ENCODE measurements around the gene OLFML2B. TPM values are rescaled to one million over a fixed set of nuclear protein-coding genes. Genes with fewer than 3 reads are reported as not detected.

The OLFML2B gene
- total RNA-seq, 1 donor from 2014 or later: not detected

DNA sequence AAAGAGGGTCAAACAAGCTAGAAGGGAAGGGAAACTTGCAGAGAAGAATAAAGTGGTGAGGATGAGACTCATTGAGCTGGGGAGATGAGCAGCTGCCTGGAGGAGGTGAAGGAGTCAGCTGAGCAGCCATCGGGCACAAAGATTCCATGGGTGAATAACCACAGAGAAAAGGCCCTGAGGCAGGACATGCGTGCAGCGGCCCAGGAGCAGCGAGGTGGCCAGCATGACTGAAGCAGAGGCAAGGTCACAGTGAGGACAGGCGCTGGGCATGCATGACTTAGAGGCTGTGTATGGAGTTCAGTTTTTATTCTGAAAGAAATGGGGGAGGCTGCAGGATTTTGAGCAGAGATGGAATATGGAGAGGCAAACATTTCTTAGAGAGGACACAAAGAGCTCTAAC, 24.9 kb downstream of the OLFML2B start:
- intact Hi-C loops (cut with micrococcal nuclease): no loop called here
- H3K4me3 Mint-ChIP-seq: no peak overlapping the region
- H3K27ac Mint-ChIP-seq: no peak overlapping the region
- no peak for DNase-seq (ENCODE audit: low spot score)
- H3K4me1 Mint-ChIP-seq (ENCODE audit: low read depth): peaks cover 5% of the 10 kb centered on the region
- H3K36me3 Mint-ChIP-seq (ENCODE audit: low read depth): no peaks in the 10 kb centered on the region
- no peaks in the 10 kb centered on the region for H3K9me3 Mint-ChIP-seq
- no peaks in the 10 kb centered on the region for H3K27me3 Mint-ChIP-seq (ENCODE audit: insufficient read depth)

DNA sequence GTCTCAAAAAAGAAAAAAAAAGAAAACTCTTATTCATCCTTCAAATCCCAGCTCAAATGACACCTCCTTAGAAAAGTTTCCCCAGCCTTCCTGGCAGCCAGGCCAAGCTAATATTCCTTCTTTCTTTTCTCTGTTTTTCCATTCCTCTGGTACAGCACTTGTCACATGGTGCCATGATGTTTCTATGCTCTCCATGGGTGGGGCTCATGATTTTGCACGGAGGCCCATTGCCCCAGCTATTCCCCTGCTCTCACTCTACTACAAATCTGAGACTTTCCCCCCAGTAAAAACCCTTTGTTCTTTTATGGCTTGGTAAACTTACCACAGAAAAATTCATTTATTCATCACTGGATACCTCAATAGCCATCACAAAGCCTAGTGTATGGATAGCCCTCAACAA, 26.5 kb downstream of the OLFML2B start:
- Mint-ChIP-seq H3K4me3 (no peak overlapping the region), H3K27me3 (ENCODE audit: insufficient read depth) (no peaks in the 10 kb centered on the region), H3K27ac (no peak overlapping the region), H3K36me3 (ENCODE audit: low read depth) (no peaks in the 10 kb centered on the region), H3K4me1 (ENCODE audit: low read depth) (no peaks in the 10 kb centered on the region), H3K9me3 (no peaks in the 10 kb centered on the region)
- DNase-seq (ENCODE audit: low spot score): no peak
- intact Hi-C loops (cut with micrococcal nuclease): no loop called here

GRCh38 chr1:161994175-161994668, 29.4 kb downstream of the OLFML2B start:
- Mint-ChIP-seq H3K4me1 (ENCODE audit: low read depth) (no peaks in the 10 kb centered on the region), H3K4me3 (no peak overlapping the region), H3K27me3 (ENCODE audit: insufficient read depth) (no peaks in the 10 kb centered on the region), H3K36me3 (ENCODE audit: low read depth) (no peaks in the 10 kb centered on the region), H3K9me3 (no peaks in the 10 kb centered on the region), H3K27ac (no peak overlapping the region)
- no peak for DNase-seq (ENCODE audit: low spot score)
- intact Hi-C loops (cut with micrococcal nuclease): no loop called here

DNA sequence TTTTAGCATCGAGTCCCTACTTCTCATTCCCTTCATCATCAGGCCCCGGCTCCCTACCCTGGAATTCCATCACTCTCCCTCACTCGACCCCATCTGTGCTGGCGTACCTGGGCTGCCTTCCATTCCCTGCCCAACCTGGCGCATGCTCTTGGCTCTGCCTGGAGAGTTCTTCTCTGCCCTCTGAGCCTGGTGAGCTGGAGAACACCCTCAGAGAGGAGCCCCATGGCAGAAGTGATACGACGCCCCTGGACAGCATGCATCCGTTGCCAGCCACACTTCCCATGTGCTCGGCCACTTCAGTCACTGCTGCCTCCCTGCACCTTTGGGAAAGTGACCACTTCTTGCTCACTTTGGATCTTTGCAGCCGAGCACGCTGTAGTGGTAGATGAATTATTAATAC, 30.1 kb downstream of the OLFML2B start:
- no peaks in the 10 kb centered on the region for H3K4me1 Mint-ChIP-seq (ENCODE audit: low read depth)
- DNase-seq (ENCODE audit: low spot score): no peak
- no peaks in the 10 kb centered on the region for H3K36me3 Mint-ChIP-seq (ENCODE audit: low read depth)
- intact Hi-C loops (cut with micrococcal nuclease): no loop called here
- no peaks in the 10 kb centered on the region for H3K27me3 Mint-ChIP-seq (ENCODE audit: insufficient read depth)
- H3K27ac Mint-ChIP-seq: no peak overlapping the region
- H3K4me3 Mint-ChIP-seq: no peak overlapping the region
- no peaks in the 10 kb centered on the region for H3K9me3 Mint-ChIP-seq

- Mint-ChIP-seq H3K9me3 (peaks cover 7% of the 10 kb centered on the region), H3K27ac (no peak overlapping the region), H3K4me1 (ENCODE audit: low read depth) (no peaks in the 10 kb centered on the region), H3K36me3 (ENCODE audit: low read depth) (no peaks in the 10 kb centered on the region), H3K27me3 (ENCODE audit: insufficient read depth) (no peaks in the 10 kb centered on the region), H3K4me3 (no peak overlapping the region)
- no peak for DNase-seq (ENCODE audit: low spot score)
- intact Hi-C loops (cut with micrococcal nuclease): no loop called here
These were observed 33.9 kb downstream of the OLFML2B start for GRCh38 chr1:161989786-161990185.

- H3K9me3 Mint-ChIP-seq: peaks cover 7% of the 10 kb centered on the region
- no peak overlapping the region for H3K27ac Mint-ChIP-seq
- no peaks in the 10 kb centered on the region for H3K36me3 Mint-ChIP-seq (ENCODE audit: low read depth)
- H3K27me3 Mint-ChIP-seq (ENCODE audit: insufficient read depth): no peaks in the 10 kb centered on the region
- intact Hi-C loops (cut with micrococcal nuclease): no loop called here
- no peaks in the 10 kb centered on the region for H3K4me1 Mint-ChIP-seq (ENCODE audit: low read depth)
- DNase-seq (ENCODE audit: low spot score): no peak
- no peak overlapping the region for H3K4me3 Mint-ChIP-seq
These were observed 34.6 kb downstream of the OLFML2B start for GRCh38 chr1:161989108-161989507.

DNA sequence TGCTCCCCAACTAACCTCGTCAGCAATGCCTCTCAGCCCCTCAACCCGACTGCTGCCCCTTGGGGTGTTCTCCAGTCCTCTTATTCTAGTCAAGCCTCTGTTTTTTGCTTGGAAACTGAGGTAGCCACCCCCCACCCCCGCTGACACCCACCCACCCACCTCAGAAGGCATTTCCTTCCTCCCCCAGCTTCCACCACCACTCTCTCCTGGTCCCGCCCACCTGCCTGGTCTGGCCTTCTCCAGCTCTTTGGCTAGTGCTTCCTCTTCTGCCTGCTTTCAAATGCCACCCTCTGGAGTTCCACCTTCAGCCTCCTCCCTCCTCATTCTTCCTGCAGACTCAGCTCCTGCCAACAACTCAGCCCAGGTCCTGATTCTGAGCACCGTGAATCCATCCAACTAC, 35.3 kb downstream of the OLFML2B start:
- intact Hi-C loops (cut with micrococcal nuclease): no loop called here
- no peak for DNase-seq (ENCODE audit: low spot score)
- H3K9me3 Mint-ChIP-seq: peaks cover 7% of the 10 kb centered on the region
- no peak overlapping the region for H3K4me3 Mint-ChIP-seq
- no peaks in the 10 kb centered on the region for H3K27me3 Mint-ChIP-seq (ENCODE audit: insufficient read depth)
- no peaks in the 10 kb centered on the region for H3K36me3 Mint-ChIP-seq (ENCODE audit: low read depth)
- H3K27ac Mint-ChIP-seq: no peak overlapping the region
- no peaks in the 10 kb centered on the region for H3K4me1 Mint-ChIP-seq (ENCODE audit: low read depth)

GRCh38 chr1:161987872-161988271, 35.8 kb downstream of the OLFML2B start:
- peaks cover 7% of the 10 kb centered on the region for H3K9me3 Mint-ChIP-seq
- H3K27me3 Mint-ChIP-seq (ENCODE audit: insufficient read depth): no peaks in the 10 kb centered on the region
- H3K4me3 Mint-ChIP-seq: no peak overlapping the region
- H3K36me3 Mint-ChIP-seq (ENCODE audit: low read depth): no peaks in the 10 kb centered on the region
- no peaks in the 10 kb centered on the region for H3K4me1 Mint-ChIP-seq (ENCODE audit: low read depth)
- intact Hi-C loops (cut with micrococcal nuclease): no loop called here
- no peak for DNase-seq (ENCODE audit: low spot score)
- H3K27ac Mint-ChIP-seq: no peak overlapping the region

- H3K4me3 Mint-ChIP-seq: no peak overlapping the region
- H3K27me3 Mint-ChIP-seq (ENCODE audit: insufficient read depth): no peaks in the 10 kb centered on the region
- intact Hi-C loops (cut with micrococcal nuclease): no loop called here
These were observed 36.4 kb downstream of the OLFML2B start for GRCh38 chr1:161987303-161987702.

GRCh38 chr1:161986328-161986727, 37.3 kb downstream of the OLFML2B start:
- peaks cover 7% of the 10 kb centered on the region for H3K9me3 Mint-ChIP-seq
- no peak for DNase-seq (ENCODE audit: low spot score)
- no peak overlapping the region for H3K27ac Mint-ChIP-seq
- H3K27me3 Mint-ChIP-seq (ENCODE audit: insufficient read depth): no peaks in the 10 kb centered on the region
- intact Hi-C loops (cut with micrococcal nuclease): no loop called here
- H3K4me3 Mint-ChIP-seq: no peak overlapping the region
- H3K36me3 Mint-ChIP-seq (ENCODE audit: low read depth): no peaks in the 10 kb centered on the region
- no peaks in the 10 kb centered on the region for H3K4me1 Mint-ChIP-seq (ENCODE audit: low read depth)

More at GRCh38 chr1:161987303-161987702, 36.4 kb downstream of the OLFML2B start:
- Mint-ChIP-seq H3K4me1 (ENCODE audit: low read depth) (no peaks in the 10 kb centered on the region), H3K9me3 (peaks cover 7% of the 10 kb centered on the region), H3K27ac (no peak overlapping the region), H3K36me3 (ENCODE audit: low read depth) (no peaks in the 10 kb centered on the region)
- DNase-seq (ENCODE audit: low spot score): no peak

GRCh38 chr1:161985301-161985822, 38.3 kb downstream of the OLFML2B start:
- Mint-ChIP-seq H3K36me3 (ENCODE audit: low read depth) (no peaks in the 10 kb centered on the region), H3K27me3 (ENCODE audit: insufficient read depth) (no peaks in the 10 kb centered on the region), H3K4me1 (ENCODE audit: low read depth) (no peaks in the 10 kb centered on the region), H3K9me3 (peaks cover 7% of the 10 kb centered on the region), H3K4me3 (no peak overlapping the region), H3K27ac (peak overlapping the region; percentile 10)
- intact Hi-C loops (cut with micrococcal nuclease): no loop called here
- DNase-seq (ENCODE audit: low spot score): no peak

DNA sequence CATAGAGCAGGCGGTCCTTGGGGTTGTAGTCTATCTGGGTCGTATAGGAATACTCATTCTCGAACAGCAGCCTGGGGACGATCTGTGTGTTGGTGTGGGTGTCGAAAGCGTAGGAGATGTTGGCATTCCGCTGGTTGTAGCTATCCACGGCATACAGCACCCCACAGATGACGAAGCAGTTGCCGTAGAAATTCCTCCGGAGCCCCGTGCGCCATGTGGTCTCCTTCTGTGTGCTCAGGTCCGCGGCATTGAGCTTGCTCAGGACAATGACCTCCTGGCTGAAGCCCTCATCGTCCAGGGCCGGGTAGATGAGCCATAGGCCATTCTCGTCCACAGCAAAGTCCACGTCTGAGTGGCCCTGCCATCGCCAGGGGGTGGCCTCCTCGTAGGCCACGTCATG, 39.9 kb downstream of the OLFML2B start:
- H3K27ac Mint-ChIP-seq: no peak overlapping the region
- no peaks in the 10 kb centered on the region for H3K4me1 Mint-ChIP-seq (ENCODE audit: low read depth)
- H3K27me3 Mint-ChIP-seq (ENCODE audit: insufficient read depth): no peaks in the 10 kb centered on the region
- intact Hi-C loops (cut with micrococcal nuclease): no loop called here
- no peak overlapping the region for H3K4me3 Mint-ChIP-seq
- DNase-seq (ENCODE audit: low spot score): no peak
- no peaks in the 10 kb centered on the region for H3K36me3 Mint-ChIP-seq (ENCODE audit: low read depth)
- peaks cover 7% of the 10 kb centered on the region for H3K9me3 Mint-ChIP-seq

- no peak overlapping the region for H3K4me3 Mint-ChIP-seq
- no peaks in the 10 kb centered on the region for H3K36me3 Mint-ChIP-seq (ENCODE audit: low read depth)
- no peak for DNase-seq (ENCODE audit: low spot score)
- no peak overlapping the region for H3K27ac Mint-ChIP-seq
- intact Hi-C loops (cut with micrococcal nuclease): no loop called here
- H3K4me1 Mint-ChIP-seq (ENCODE audit: low read depth): no peaks in the 10 kb centered on the region
- H3K9me3 Mint-ChIP-seq: peaks cover 7% of the 10 kb centered on the region
- H3K27me3 Mint-ChIP-seq (ENCODE audit: insufficient read depth): no peaks in the 10 kb centered on the region
These were observed 40.8 kb downstream of the OLFML2B start for GRCh38 chr1:161982917-161983316.

- intact Hi-C loops (cut with micrococcal nuclease): no loop called here
- no peaks in the 10 kb centered on the region for H3K36me3 Mint-ChIP-seq (ENCODE audit: low read depth)
These were observed 41.2 kb downstream of the OLFML2B start for GRCh38 chr1:161982507-161982895.

More at GRCh38 chr1:161982507-161982895, 41.2 kb downstream of the OLFML2B start:
- H3K27ac Mint-ChIP-seq: no peak overlapping the region
- H3K27me3 Mint-ChIP-seq (ENCODE audit: insufficient read depth): no peaks in the 10 kb centered on the region
- H3K4me1 Mint-ChIP-seq (ENCODE audit: low read depth): no peaks in the 10 kb centered on the region
- no peak overlapping the region for H3K4me3 Mint-ChIP-seq
- DNase-seq (ENCODE audit: low spot score): no peak
- peaks cover 6% of the 10 kb centered on the region for H3K9me3 Mint-ChIP-seq
